Nephron progenitor cell (in vitro differentiated cells): Measurements from ENCODE around the gene BHLHE23.

Source experiments
- DNase-seq: peaks from one replicate; pipeline ENCODE4 v3.0.0; 2021
- H3K27ac Mint-ChIP-seq: 2 replicates; pipeline ENCODE4 v1.8.0; 2021; ENCODE audit warnings: mild to moderate bottlenecking, moderate library complexity, mixed read lengths
- H3K27me3 Mint-ChIP-seq: 2 replicates; pipeline ENCODE4 v1.8.0; 2021; ENCODE audit warnings: mild to moderate bottlenecking, low read depth, mixed read lengths; ENCODE audit not compliant: poor library complexity
- H3K36me3 Mint-ChIP-seq: 2 replicates; pipeline ENCODE4 v1.8.0; 2021; ENCODE audit warnings: low read depth, mixed read lengths
- H3K4me1 Mint-ChIP-seq: 2 replicates; pipeline ENCODE4 v1.8.0; 2021; ENCODE audit warnings: mixed read lengths
- H3K4me3 Mint-ChIP-seq: 2 replicates; pipeline ENCODE4 v1.8.0; 2021; ENCODE audit warnings: mild to moderate bottlenecking, moderate library complexity, mixed read lengths
- H3K9me3 Mint-ChIP-seq: 2 replicates; pipeline ENCODE4 v1.8.0; 2021; ENCODE audit warnings: mild to moderate bottlenecking, moderate library complexity, mixed read lengths
- TF ChIP-seq, protein P1 (sequence below): fragments of 200-600 bp; sonication (generic); IDR thresholded peaks from 2 replicates; pipeline ENCODE4 v1.5.0; 2021; ENCODE audit warnings: antibody characterized with exemption

BHLHE23 gene

DNA sequence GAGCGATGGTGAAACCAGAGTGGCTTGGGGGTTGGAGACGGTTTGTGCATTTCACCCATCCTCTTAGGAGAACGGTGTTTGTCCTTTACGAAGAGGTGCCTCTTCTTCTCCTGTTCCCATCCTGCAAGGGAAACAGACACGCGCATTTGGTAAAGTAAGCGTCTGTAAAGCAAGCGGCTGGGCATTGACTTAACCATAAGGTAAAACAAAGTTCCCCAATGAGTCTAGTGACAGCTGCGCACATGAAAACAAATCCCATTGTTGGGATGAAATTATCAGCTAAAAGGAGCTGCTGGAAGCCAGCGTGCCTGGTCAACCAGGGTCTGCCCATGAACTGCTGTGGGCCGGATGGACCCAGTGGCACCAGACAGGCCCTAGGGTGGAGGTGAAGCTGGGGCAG lies 5.8 kb downstream of the BHLHE23 start:
- H3K27ac Mint-ChIP-seq, result no peak overlapping the region
- H3K4me3 Mint-ChIP-seq, result no peak overlapping the region
- H3K9me3 Mint-ChIP-seq, result peaks cover 15% of the 10 kb centered on the region
- peaks cover 17% of the 10 kb centered on the region for H3K4me1 Mint-ChIP-seq
- H3K27me3 Mint-ChIP-seq, result peaks cover 98% of the 10 kb centered on the region
- DNase-seq, result no peak
- TF ChIP-seq, protein P1, sequence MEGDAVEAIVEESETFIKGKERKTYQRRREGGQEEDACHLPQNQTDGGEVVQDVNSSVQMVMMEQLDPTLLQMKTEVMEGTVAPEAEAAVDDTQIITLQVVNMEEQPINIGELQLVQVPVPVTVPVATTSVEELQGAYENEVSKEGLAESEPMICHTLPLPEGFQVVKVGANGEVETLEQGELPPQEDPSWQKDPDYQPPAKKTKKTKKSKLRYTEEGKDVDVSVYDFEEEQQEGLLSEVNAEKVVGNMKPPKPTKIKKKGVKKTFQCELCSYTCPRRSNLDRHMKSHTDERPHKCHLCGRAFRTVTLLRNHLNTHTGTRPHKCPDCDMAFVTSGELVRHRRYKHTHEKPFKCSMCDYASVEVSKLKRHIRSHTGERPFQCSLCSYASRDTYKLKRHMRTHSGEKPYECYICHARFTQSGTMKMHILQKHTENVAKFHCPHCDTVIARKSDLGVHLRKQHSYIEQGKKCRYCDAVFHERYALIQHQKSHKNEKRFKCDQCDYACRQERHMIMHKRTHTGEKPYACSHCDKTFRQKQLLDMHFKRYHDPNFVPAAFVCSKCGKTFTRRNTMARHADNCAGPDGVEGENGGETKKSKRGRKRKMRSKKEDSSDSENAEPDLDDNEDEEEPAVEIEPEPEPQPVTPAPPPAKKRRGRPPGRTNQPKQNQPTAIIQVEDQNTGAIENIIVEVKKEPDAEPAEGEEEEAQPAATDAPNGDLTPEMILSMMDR, result no peak
- H3K36me3 Mint-ChIP-seq, result no peaks in the 10 kb centered on the region

DNA sequence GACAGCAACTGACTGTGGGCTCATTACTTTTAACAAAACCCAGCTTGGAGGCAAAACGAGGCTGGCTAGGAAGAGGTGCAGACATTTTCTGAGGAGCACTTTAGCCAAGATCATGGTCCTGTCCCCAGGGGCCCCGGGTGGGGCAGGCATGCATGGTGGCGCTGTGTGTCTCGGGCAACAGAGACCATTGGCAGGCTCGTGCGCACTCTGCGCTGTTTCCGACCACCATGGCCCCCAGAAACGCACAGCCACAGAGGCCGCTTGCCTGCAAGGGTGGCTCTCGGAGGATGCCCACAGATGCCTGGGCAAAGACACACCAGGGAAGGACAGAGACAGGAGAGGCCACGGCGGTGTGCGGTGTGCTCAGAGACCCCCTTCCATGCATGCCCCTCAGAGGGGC lies 6.7 kb downstream of the BHLHE23 start:
- Mint-ChIP-seq H3K27me3 (peaks cover 97% of the 10 kb centered on the region), H3K4me3 (no peak overlapping the region), H3K9me3 (peaks cover 15% of the 10 kb centered on the region), H3K4me1 (peaks cover 25% of the 10 kb centered on the region), H3K27ac (no peak overlapping the region), H3K36me3 (no peaks in the 10 kb centered on the region)
- DNase-seq, result no peak
- TF ChIP-seq, protein P1, result no peak

DNA sequence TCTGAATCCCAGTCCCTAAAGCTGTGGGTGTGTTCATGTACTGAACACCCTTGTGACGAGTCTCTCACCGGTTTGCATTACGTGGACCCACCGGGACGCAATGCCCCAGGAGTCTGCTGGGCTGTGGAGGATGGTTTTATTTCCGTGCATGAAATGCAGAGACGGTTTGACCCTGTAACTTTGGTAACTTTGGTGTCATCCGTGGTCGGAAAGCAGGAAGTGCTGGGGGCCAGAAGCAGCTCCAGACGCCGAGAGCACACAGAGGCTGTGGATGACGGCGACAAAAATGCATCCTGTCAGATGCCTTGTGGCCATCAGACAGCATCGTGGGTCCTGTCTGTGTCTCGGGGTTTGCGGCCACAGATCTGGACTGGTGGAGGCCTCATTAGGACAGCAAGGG lies 7.2 kb downstream of the BHLHE23 start:
- Mint-ChIP-seq H3K27me3 (peaks cover 94% of the 10 kb centered on the region), H3K4me3 (no peak overlapping the region), H3K27ac (no peak overlapping the region), H3K9me3 (peaks cover 15% of the 10 kb centered on the region), H3K4me1 (peaks cover 30% of the 10 kb centered on the region), H3K36me3 (no peaks in the 10 kb centered on the region)
- TF ChIP-seq, protein P1, result no peak
- DNase-seq, result no peak

DNA sequence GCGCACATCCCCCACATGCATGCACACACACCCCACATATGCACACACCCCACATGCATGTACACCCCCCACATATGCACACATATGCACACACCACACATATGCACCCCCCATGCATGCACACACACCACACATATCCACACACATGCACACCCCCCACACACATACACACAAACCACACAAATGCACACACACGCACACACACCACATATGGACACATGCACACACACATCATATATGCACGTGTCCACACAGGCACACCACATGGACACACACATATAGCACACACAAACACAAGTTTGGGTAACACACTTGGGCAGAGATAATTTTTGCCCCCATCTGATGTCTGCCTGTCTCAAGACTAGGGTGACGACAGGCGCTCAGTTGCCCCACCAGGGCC lies 8.3 kb downstream of the BHLHE23 start:
- TF ChIP-seq, protein P1, result no peak
- Mint-ChIP-seq H3K36me3 (no peaks in the 10 kb centered on the region), H3K27ac (no peak overlapping the region), H3K4me3 (no peak overlapping the region), H3K9me3 (peaks cover 15% of the 10 kb centered on the region), H3K27me3 (peaks cover 90% of the 10 kb centered on the region), H3K4me1 (peaks cover 28% of the 10 kb centered on the region)
- DNase-seq, result no peak

DNA sequence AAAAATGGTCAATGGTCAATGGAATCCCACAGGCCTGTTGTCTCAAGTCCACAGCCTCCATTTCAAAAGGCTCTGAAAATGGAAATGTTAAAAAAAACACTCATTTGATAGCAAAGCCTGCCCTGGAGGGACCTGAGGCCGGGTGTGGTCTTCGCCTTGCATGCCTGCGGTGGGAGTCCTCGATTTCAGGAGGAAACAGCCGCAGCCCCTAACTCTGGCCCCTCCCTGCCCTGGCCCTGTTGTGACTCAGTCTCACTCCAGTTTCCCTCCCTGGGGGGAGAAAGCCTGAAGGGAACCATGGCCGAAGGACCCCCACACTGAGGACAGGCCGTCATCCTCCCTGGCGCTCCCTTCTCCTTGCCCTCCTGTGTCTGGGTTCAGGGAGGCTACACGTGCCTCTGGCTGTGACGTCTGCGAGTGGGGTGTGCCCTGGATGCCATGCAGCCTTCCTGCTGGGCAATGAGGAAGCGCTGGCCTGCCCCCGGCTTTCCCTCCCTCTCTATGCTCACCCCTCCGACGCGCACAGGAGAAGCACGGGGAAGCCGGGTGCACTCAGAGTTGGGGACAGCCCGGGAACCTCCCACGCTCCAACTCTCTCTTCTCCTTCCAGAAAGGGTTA lies 9.2 kb downstream of the BHLHE23 start:
- Mint-ChIP-seq H3K27ac (no peak overlapping the region), H3K4me1 (peaks cover 29% of the 10 kb centered on the region), H3K9me3 (peaks cover 15% of the 10 kb centered on the region), H3K4me3 (no peak overlapping the region), H3K27me3 (peaks cover 80% of the 10 kb centered on the region), H3K36me3 (no peaks in the 10 kb centered on the region)
- TF ChIP-seq, protein P1, result no peak
- no peak for DNase-seq

DNA sequence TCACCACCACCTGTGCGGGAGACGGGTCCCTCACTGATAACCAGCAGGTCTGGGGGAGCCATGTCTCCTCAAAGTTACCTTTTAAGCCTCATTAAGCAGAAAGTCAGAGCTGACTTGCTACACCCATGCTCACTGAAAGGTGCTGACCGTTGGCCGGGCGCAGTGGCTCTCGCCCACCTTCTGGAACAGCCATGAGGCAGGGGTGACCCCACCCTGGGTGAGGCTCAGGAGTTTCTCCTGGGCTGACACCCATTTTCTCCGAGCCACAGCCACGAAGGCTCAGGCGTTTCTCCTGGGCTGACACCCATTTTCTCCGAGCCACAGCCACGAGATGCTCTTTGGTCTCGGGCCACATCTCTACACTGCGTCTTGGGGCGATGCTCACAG lies 10.2 kb downstream of the BHLHE23 start:
- Mint-ChIP-seq H3K4me1 (peaks cover 31% of the 10 kb centered on the region), H3K36me3 (no peaks in the 10 kb centered on the region), H3K27me3 (peaks cover 72% of the 10 kb centered on the region), H3K9me3 (peaks cover 15% of the 10 kb centered on the region), H3K4me3 (no peak overlapping the region), H3K27ac (no peak overlapping the region)
- no peak for DNase-seq
- TF ChIP-seq, protein P1, result no peak
